NCI-H2081 (cell line): Measurements from ENCODE around the gene GNAZ.
"Not testable (repeated sequence)": the region's sequence is repeated elsewhere in the genome, so short reads cannot be mapped to it uniquely, and the experiment has no call there.

Source experiments
- DNase-seq, 2 experiments: peaks; one replicate each; lab custom pipeline; 2025; lab: John Stamatoyannopoulos, UW

The GNAZ gene

GRCh38 chr22:23044570-23044969, 25.7 kb upstream of the GNAZ start:
- no peak for DNase-seq

GRCh38 chr22:23045461-23045860, 24.9 kb upstream of the GNAZ start:
- no peak for DNase-seq

DNA sequence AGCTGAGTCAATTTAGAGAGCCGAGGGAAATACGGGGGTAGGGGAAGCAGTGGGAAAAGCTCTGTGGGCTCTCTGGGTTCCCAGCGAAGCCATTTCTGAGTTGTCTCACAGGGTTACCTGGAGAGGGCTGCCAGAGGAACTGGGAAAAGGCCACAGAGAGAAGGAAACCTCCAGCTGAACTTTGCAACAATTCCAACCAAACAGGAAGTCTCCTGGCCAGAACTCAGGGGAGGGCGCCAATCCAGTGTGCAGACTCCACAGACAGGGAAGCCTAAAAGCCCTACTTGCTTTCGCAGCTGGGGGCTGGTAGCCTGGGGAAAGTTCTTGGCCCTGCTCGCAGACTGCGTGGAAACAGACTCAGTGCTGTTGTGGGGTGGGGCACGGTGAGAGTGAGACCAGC, 23.1 kb upstream of the GNAZ start:
- no peak for DNase-seq

DNA sequence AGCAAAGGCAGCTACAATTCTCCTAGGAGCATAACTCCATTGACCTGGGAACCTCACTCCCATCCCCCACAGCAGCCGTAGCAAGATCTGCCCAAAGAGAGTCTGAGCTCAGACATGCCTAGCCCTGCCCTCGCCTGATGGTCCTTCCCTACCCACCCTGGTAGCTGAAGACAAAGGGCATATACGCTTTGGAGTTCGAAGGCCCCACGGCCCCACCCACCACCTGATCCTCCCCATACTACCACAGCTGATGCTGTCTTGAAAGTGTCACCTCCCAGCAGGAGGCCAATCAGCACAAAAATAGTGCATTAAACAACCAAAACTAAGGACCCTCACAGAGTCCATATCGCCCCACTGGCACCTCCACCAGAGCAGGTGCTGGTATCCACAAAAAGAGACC, 22.6 kb upstream of the GNAZ start:
- no peak for DNase-seq

DNA sequence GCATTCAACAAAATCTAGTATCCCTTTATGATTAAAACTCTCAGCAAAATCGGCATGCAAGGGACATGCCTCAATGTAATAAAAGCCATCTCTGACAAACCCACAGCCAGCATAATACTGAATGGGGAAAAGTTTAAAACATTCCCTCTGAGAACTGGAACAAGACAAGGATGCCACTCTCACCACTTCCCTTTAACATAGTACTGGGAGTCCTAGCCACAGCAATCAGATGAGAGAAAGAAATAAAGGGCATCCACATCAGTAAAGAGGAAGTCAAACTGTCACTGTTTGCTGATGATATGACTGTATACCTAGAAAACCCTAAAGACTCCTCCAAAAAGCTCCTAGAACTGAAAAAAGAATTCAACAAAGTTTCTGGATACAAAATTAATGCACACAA, 19.8 kb upstream of the GNAZ start:
- DNase-seq, result not testable (repeated sequence)

DNA sequence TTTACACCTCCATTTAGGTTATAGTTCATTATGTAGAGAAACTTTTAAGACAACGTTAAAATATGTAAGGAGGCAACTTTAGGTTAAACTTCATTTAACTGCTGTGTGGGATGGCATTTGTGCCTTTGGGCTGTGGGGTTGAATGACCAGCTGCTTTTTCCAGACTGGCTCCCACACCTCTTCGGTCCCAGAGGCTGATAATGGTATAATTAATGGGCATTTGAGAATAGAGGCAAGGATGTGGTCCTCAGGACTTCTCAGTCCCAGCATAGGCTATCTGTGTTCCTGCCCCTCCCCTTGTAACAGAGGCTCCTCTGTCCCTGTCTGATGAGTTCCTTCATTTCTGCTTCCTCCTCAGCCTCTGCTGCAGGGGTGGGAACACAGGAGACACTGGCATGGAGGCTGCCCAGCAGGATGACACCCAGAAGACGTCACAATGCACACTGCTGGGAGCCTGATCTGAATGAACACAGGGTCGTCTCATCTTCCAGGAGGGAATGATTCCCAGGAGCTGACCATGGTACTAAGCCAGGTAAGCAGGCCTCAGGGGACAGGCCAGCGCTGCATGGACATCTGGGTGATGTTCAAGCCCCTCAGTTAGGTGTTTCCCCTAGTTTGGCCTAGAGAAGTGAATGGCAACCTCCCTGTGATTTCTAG, 17.1 kb upstream of the GNAZ start:
- DNase-seq, result no peak

DNA sequence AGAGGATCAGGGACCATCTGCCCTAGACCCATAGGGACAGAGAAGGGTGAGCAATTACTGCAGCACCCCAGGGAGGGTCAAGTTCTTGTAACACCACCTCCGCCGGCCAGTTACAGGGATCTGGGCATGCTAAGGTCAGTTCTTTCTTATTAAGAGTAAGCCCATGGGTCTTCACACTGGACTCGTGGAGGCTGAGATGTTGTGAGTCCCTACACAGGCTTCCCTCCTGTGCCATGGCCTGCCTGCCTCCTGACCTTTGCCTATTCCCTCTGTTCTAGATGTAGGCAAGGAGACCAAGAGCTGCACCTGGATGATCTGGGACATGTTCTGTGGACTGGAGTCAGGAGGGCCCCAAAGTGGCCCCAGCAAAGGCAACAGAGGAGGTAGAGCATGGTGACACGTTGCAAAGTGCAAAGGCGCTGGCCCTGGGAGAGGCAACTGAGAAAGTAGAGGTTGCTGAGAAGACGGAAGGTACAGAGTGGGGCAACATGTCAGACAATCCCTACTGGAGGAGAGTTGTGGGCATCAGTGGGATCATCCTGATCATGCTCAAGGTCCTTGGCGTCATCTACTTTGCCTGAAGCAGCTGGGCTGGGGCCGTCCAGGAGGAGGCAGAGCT, 16.3 kb upstream of the GNAZ start:
- DNase-seq, result no peak

DNA sequence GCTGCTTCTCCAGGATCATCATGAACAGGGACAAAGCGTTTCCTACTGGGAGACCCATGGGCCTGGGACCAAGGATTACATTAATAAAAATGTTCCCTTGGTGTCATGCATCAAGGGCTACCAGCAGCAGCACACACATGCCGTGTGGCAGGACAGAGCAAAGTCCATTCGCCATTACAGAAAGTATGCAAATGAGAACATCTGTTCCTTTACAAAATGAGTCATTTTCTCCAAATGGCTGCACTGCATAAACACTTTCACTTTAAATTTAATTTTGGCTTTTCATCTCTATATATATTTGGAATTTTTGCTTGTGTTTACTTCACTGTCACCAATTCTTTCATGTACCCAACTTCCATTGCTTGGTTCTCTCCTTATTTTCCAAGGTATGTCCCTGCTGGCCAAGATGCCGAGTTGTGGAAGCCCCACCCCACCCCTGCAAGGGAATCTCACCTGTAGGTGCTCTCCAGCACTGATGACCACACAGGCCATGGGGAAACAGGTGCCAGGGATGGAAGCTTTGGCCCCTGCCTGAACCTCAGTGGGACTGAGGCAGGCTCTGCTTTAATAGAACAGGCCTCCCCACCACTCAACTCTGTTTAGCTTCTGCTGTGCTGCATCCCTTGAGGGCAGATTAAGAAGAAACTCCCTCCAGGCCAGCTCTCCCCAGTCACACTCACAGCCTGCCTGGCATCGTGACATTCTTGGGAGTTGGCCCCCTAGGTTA, 15.6 kb upstream of the GNAZ start:
- no peak for DNase-seq

DNA sequence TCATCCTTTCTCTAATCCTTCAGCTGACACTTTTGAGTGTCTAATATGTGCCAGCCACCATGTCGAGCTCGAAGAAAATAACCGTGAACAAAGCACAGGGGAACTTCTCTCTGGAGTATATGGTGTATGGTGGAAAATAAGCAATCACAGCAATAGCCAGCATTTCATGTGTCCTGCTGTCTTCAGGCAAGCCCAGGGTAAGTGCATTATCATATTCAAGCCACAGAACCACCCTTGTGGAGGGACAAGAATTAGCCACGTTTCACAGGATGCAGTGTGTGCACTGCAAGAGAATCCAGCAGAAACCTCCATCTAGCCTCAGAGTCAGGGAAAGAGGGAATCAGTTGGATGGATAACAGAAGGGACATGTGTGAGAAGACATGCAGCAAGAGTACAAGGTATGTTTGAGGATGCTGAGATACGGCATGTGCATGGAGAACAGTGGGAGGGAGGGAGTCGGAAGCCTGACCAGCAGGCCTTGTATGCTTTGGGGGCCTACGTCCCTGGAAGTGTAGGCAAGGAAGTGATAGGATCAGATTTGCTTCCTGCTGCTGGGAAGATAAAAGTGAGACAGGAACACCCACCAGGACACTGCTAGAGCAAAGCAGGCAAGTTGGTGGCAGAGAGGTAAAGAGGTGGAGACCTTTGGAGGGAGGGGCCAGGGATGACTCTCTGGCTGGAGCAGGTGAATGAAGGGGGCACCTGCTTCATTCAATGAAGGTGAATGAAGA, 14.7 kb upstream of the GNAZ start:
- no peak for DNase-seq

DNA sequence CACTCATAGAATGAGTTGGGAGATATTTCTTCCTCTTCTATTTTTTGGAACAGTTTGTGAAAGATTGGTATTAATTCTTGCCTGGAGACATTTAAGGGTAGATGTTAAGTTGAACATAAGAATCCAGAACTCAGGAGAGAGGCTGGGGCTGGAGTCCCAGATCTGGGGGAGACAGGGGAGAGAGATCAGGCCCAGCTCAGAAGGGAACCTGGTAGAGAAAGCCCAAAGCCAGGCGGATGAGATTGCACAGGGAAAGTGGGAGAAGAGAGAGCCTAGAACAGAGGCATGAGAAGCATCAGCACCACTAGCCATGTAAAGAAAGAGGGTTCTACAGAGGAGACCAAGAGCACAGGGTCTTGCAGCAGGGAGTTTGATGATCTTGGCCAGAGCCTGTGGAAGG, 13.0 kb upstream of the GNAZ start:
- no peak for DNase-seq

- DNase-seq, result no peak
These were observed 12.3 kb upstream of the GNAZ start for GRCh38 chr22:23058063-23058462.

DNA sequence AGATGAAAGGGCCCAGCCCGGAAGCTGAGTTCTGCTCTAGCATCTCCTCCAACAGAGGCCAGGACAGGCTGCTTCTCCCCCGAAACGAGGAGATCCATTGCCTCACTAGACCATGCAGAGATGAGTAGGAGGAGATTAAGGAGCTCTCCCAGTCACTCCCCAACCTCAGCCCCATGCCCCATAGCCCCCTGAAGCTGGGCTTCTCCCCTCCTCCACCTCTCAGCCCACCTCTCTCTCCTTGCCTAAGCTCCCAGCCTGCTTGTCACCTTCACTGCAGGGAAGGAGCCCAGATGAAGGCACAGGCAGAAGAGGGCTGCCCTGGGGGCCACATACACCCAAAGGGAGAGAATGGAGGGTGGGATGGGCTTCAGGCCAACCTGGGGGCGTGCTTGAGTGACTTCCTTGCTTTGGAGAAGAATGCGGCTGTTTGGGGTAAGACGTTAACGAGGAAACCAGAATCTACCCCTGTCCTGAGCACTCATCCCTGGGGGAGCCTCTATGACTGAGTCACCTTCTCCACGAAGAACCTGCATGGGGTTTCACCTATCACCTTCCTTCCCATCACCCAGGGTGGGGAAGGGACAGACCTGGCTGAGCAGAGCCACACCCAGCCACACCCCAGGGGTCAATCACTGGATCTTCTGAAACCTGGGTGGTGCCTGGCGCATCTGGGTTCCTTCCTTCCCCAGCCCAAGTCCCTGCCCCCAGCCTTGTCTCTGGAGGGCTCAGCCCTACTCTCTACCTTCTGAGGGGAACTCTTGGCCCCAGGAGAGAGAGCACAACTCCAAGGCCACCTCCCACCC, 11.6 kb upstream of the GNAZ start:
- no peak for DNase-seq

DNA sequence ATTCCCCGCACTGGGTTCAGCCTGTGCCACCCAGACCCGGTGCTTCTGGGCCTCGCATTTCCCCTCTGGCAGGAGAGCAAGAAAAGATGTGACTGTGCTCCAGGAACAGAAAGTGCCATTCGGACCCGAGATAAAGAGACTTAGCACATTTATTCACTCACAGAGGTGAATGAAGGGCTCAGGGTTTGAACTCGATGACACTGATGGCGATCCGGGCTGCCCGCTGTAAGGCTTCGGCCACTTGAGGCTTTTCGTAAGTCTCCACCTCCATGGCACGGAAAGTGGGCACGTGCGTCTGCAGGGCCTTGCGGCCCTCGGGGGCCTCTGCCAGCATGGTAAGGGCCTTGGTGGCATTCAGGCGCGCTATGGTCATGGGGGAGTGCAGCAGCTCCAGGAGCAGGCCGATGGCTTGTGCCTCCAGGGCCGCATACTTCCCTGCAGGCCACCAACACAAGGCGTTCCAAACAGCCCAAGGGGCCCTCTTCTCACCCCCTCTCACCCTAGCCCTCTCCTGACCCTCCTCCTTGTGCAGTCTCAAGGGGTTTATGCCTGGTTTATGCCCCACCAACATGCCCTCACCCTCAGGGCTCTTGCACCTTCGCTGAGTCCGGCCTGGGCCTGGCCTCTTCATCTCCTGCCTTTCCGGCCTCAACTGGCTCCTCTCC, 10.9 kb upstream of the GNAZ start:
- DNase-seq, result no peak

DNA sequence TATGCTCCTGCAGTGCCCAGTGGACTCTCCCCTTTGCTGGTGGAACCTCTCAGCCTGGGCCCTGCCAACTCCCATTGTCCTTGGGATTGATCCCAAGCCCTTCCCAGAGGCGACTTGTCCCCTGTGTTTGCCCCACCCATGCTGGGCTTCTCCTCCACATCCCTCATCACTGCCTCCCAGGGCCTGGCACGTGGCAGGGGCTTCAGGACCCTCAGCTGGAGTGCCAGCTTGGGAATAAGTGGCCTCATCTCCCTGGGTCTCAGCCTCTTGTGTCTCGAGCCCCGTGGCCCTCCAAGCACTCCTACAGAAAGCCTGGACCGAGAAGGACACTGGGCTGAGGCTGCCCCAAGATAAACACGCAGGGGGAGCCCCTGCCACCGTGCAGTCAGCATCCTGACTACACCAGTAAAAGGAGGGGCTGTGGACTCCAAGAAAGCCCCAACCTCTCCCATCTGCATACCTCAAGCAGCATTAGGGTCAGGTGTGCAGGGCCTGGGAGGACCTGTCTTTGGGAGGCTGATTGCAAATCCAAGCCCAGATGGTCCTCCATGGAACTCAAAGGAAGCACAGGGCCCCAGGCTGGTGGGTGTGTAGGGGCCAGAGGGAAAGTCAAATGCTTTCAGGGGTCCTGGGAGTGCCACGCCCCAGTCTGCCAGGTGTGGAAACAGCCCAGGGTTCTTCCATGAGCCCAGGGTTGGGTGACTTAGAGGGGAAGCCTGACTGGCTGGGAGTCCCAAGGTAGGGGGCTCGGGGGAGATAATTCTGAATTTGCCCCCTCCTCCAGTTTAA, 9.5 kb upstream of the GNAZ start:
- no peak for DNase-seq

GRCh38 chr22:23061471-23062280, 8.6 kb upstream of the GNAZ start:
- no peak for DNase-seq

- no peak for DNase-seq
These were observed 7.4 kb upstream of the GNAZ start for GRCh38 chr22:23062616-23063538.

GRCh38 chr22:23063539-23064380, 6.6 kb upstream of the GNAZ start:
- DNase-seq, result no peak
